HUES64 (cell line): Measurements from ENCODE around the gene CCDC74A.
"Not testable (repeated sequence)": the region's sequence is repeated elsewhere in the genome, so short reads cannot be mapped to it uniquely, and the experiment has no call there.

Source experiments
- H3K27ac ChIP-seq: 2 replicates; pipeline ENCODE4 v1.7.0; 2013; ENCODE audit warnings: low read depth, low read length, inconsistent platforms
- H3K27me3 ChIP-seq: 2 replicates; pipeline ENCODE4 v1.6.1; 2013; ENCODE audit warnings: mild to moderate bottlenecking, low read length; ENCODE audit not compliant: insufficient read depth
- H3K36me3 ChIP-seq: 2 replicates; pipeline ENCODE4 v1.6.1; 2013; ENCODE audit warnings: mild to moderate bottlenecking, low read length; ENCODE audit not compliant: insufficient read depth
- H3K4me1 ChIP-seq: 2 replicates; pipeline ENCODE4 v1.6.1; 2013; ENCODE audit warnings: mild to moderate bottlenecking, low read length, moderate library complexity; ENCODE audit not compliant: insufficient read depth
- H3K4me3 ChIP-seq: 2 replicates; pipeline ENCODE4 v1.5.1; 2013; ENCODE audit warnings: mild to moderate bottlenecking, low read length, moderate library complexity
- H3K9ac ChIP-seq: 2 replicates; pipeline ENCODE4 v1.6.1; 2013; ENCODE audit warnings: mild to moderate bottlenecking, low read depth, low read length
- H3K9me3 ChIP-seq: 2 replicates; pipeline ENCODE4 v1.6.1; 2013; ENCODE audit warnings: low read depth, low read length; ENCODE audit not compliant: insufficient read depth
- WGBS: fragments of 150-250, 120-280 bp; methylation state at CpG from one replicate; pipeline ENCODE4 v1.1.7; 2013; ENCODE audit warnings: missing lambda C conversion rate; 5-methylcytosine and 5-hydroxymethylcytosine counted together

Gene CCDC74A

DNA sequence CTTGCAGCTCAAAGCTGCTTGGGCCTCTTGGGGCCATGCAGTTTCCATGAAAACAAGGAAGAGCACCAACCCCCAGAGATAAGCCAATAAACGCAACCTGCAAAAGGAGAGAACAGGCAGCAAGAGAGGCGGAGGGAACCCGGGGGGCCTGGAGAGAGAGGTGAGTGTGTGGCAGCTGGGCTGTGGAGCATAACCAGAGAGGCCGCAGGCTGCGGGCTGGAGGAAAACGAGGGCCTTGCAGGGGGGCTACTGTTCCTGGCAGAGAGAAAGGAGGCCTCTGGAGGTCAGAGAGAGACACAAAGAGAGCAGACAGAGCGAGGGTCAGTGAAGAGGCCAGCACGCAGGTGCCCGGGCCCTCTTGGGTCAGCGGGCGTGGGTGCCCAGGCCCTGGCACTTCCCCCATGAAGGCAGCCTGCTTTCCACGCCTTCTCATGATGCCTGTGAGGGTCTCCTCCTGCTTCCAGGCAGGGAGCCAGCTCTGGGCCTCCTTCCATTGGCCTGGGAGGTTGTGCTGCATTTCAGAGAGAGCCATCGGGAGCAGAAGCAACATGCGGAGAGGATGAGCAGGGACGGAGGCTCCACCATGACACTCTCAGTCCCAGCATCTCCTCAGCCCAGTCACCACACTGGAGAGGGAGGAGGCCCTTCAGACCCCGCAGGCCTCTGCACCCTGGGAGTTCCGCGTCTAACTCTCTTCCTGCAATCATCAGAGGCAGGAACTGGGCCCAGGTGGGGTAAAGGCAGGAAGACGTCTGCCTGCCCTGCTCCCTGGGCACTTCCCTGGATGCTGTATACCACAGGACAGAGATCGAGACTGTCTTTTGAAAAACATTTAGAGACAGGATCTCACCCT lies 36.8 kb upstream of the CCDC74A start:
- not testable (repeated sequence) for H3K36me3 ChIP-seq, H3K27me3 ChIP-seq, H3K9me3 ChIP-seq, H3K27ac ChIP-seq, H3K4me1 ChIP-seq
- H3K4me3 ChIP-seq, result peak overlapping the region; percentile 70
- WGBS, result 62% methylated on average over 19 of the region's 20 CpGs
- peak overlapping the region; percentile 60 for H3K9ac ChIP-seq

DNA sequence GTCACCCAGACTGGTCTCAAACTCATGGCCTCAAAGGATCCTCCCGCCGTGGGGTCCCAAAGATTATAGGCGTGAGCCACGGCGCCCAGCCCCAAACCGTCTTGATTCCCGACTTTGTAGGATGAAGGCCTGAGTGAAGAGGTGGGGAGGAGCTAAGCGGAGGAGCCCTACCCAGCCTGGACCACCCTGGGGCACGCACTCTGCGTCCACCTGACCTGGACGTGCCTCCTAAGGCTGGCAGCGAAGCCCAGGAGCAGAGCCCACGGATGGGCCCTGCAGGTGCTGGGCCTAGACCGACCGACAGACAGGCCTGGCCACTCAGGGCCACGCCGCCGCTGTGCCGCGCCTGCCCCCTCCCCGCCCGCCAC lies 36.2 kb upstream of the CCDC74A start:
- Histone ChIP-seq H3K9ac (peak overlapping the region; percentile 60), H3K4me3 (peak overlapping the region; percentile 70)
- not testable (repeated sequence) for H3K9me3 ChIP-seq, H3K27ac ChIP-seq, H3K4me1 ChIP-seq, H3K36me3 ChIP-seq, H3K27me3 ChIP-seq
- 15% methylated on average over 12 of the region's 22 CpGs for WGBS

DNA sequence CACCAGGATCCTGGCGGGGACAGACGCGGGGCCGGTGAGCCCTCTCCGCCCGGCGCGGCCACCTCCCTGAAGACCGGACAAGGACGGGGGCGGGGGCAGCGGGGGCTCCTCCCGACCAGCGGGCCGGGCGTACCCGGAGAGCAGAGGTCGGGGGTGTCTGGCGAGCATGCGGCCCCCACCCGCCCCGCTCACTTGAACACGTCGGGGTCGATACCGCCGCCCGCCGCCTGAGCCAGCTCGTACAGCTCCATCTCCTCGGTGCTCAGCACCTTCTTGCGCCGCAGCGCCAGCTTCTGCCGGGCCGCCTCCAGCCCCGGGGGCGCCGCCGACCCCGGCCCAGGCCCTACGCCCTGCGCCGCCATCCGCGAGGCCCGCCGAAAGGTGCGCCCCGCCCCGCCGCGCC lies 35.7 kb upstream of the CCDC74A start, which contains the start of gene MZT2A:
MZT2A (minus strand) TSS at position 383 of the 403 bp plus-strand sequence; CDS start at position 362, 21 bp downstream.
- Histone ChIP-seq H3K9ac (peak within 1 kb of the TSS; percentile 89), H3K4me3 (peak within 1 kb of the TSS; percentile 70), H3K27ac (peak within 1 kb of the TSS; percentile 98)
- not testable (repeated sequence) for H3K4me1 ChIP-seq, H3K27me3 ChIP-seq, H3K9me3 ChIP-seq, H3K36me3 ChIP-seq
- under 1% methylated on average over 53 of the region's 53 CpGs for WGBS

DNA sequence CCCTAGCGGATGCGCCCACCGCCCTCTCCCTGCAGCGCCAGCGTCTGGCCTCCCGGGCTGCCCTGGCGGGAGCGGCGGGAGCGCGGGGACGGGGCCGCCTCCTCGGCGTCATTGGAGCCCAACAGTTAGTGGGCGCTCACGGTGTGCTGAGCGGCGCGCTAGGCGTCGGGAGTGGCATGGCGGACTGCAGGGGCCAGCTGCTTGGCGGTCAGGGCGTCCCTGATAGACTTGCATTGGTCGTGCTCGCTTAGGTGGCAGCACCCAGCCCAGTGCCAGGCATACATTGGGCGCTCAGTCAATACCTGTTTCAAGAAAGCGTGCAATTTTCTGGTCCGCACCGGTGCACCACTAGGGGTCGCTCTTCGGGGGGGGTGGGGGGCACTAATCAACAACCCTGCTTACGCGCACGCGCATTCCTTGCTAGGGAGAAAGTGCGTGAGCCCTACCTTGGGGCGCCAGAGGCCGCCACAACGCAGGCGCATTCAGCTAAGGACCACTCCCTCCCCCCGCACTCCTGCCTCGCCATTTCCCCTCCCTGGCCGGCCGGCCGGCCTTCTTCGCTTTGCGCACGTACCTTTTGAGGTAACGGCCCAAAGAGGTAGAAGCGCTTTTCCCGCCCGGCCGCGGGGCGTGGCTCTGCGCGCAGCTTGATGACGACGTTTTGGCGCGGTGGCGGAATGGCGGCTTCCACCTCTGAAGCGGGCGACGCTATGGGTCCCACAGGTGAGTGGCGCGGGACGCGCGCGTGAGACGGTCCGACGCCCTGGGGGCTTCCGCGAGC lies 35.1 kb upstream of the CCDC74A start:
- no peaks in the 10 kb centered on the region for H3K9me3 ChIP-seq
- peak overlapping the region; percentile 98 for H3K27ac ChIP-seq
- H3K9ac ChIP-seq, result peak overlapping the region; percentile 89
- no peaks in the 10 kb centered on the region for H3K4me1 ChIP-seq
- peak overlapping the region; percentile 70 for H3K4me3 ChIP-seq
- no peaks in the 10 kb centered on the region for H3K27me3 ChIP-seq
- H3K36me3 ChIP-seq, result peaks cover 14% of the 10 kb centered on the region
- under 1% methylated on average over 79 of the region's 79 CpGs for WGBS

DNA sequence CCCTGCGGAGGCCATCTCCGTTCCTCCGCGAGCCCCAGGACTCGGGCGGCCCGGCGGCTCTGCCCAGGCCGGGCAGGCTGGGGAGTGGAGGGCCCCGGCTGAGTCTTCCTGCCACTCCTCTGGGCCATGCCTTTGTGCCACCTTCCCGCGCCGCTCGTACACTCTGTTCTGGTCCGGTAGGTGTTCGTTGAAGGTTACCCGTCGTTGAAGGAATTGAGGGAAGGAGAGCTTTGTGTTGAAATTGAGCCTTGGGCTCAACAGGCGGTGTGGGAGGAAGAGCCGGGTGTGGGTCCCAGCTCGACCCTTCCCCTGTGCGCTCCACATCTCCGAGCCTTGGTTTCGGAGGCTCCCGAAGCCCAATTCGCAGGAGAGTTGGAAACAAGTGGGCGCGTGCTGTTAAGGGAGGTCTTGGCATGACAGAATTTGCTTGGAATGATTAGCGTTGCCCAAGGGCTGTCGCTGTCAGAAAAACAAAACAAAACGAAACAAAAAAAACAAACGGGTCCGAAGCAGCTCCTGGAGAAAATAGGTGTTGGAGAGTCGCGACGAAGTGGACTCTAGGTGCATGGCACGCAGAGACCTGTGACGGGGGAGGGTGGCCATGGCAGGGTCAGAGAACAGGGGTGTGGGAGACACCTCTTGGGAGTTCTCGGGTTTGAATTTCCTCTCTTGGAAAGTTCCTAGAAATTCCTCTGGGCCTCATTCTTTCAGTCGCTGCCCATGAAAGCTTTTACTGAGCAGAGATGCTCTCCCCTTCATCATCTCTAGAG lies 34.3 kb upstream of the CCDC74A start:
- peak overlapping the region; percentile 89 for H3K9ac ChIP-seq
- WGBS, result under 1% methylated on average over 40 of the region's 40 CpGs

DNA sequence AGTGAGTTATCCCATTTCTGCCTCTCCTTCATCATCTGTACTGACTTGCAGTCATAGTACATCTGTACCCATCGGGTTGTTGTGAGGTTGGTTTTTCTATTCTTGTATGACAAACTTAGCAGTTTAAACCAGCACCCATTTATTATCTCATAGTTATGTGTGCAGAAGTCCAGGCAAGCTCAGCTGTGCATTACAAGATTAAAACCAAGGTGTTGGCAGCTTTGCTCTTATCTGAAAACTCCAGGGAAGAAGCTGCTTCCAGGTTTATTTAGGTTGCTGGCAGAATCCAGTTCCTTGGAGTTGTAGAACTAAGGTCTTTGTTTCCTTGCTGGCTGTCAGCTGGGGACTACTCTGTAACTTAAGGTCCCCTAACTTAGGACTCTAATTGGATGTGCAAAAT lies 32.2 kb upstream of the CCDC74A start:
- not testable (repeated sequence) for H3K9ac ChIP-seq, H3K4me1 ChIP-seq, H3K4me3 ChIP-seq, H3K9me3 ChIP-seq, H3K27ac ChIP-seq, H3K27me3 ChIP-seq
- peaks cover 32% of the 10 kb centered on the region for H3K36me3 ChIP-seq
- WGBS, result no CpG with 5 or more reads among the region's 1 CpG

More for the DNA sequence above, 34.3 kb upstream of the CCDC74A start:
- Histone ChIP-seq H3K9me3 (no peaks in the 10 kb centered on the region), H3K27ac (peak overlapping the region; percentile 98), H3K4me1 (no peaks in the 10 kb centered on the region), H3K36me3 (peaks cover 21% of the 10 kb centered on the region), H3K27me3 (no peaks in the 10 kb centered on the region), H3K4me3 (peak overlapping the region; percentile 70)

DNA sequence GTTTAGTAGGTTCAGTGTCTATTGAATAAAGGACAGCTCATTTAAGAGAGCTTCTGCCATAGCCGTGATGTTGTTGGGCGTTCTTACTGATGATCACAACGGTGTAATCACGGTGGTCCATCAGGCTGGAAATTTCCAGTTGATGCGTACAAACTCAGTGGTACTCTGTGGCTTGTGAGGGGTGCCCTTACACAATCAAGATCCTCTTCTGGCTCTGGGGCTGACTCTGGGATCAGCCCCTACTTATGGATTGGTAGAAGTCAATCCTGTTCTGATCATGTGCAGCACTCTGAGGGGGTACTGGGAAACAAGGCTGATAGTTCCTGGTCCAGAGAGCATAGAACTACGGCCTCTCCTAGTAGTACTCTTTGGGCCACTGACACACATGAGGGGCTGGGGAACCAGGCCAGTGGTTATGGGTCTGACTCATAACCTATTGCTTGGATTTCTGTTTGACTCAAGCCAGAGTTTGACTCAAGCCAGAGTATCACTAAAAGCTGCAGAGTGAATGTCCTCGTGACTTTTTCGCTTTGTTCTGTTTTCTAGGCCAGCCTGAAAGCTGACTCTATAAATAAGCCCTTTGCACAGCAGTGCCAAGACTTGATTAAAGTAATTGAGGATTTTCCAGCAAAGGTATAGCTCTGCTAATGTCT lies 29.2 kb upstream of the CCDC74A start:
- H3K9me3 ChIP-seq, H3K9ac ChIP-seq, H3K4me3 ChIP-seq, H3K27me3 ChIP-seq, H3K27ac ChIP-seq, H3K4me1 ChIP-seq: not testable (repeated sequence)
- WGBS, result 97% methylated on average over 8 of the region's 8 CpGs
- H3K36me3 ChIP-seq, result peaks cover 59% of the 10 kb centered on the region

DNA sequence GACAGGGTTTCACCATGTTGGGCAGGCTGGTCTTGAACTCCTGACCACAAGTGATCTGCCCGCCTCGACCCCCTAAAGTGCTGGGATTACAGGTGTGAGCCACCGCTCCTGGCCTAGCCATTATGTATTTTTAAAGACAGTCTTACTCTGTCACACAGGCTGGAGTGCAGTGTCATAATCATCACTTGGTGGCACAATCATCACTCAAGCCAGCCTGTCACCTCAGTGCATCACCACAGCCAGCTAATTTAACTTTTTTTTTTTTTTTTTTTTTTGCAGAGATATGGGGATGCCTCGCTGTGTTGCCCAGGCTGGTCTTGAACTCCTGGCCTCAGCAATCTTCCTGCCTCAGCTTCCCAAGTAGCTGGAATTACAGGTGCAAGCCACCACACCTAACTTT lies 24.1 kb upstream of the CCDC74A start:
- 96% methylated on average over 4 of the region's 4 CpGs for WGBS
- H3K9me3 ChIP-seq, H3K27ac ChIP-seq, H3K4me3 ChIP-seq, H3K27me3 ChIP-seq, H3K9ac ChIP-seq, H3K4me1 ChIP-seq: not testable (repeated sequence)
- H3K36me3 ChIP-seq, result peaks cover 93% of the 10 kb centered on the region

DNA sequence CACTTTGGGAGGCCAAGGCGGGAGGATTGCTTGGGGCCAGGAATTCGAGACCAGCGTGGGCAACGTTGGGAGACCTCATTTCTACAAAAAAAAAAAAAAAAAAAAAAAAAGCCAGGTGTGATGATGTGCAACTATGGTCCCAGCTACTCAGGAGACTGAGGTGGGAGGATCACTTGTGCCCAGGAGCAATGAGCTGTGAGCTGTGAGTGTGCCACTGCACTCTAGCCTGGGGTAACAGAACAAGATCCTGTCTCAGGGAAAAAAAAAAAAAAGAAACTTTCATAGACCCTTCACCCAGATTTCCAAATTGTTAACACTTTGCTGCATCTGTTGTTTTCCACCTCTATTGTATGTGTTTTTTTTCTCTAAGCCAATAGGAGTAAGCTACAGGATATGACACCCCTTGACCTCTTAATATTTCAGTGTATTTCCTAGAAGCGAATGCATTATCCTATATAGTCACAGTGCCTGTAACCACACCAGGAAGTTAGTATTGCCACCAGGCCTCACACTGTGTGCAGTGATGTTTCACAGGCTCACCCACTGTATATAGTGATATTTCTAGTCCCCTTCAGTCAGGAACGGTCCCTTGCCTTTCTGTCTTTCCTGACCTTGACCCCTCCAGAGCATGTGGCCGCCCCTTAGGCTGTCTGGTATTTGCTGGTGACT lies 23.5 kb upstream of the CCDC74A start:
- WGBS, result 97% methylated on average over 4 of the region's 7 CpGs
- not testable (repeated sequence) for H3K4me1 ChIP-seq, H3K9me3 ChIP-seq, H3K4me3 ChIP-seq, H3K9ac ChIP-seq, H3K27me3 ChIP-seq, H3K27ac ChIP-seq
- H3K36me3 ChIP-seq, result peaks cover 93% of the 10 kb centered on the region

DNA sequence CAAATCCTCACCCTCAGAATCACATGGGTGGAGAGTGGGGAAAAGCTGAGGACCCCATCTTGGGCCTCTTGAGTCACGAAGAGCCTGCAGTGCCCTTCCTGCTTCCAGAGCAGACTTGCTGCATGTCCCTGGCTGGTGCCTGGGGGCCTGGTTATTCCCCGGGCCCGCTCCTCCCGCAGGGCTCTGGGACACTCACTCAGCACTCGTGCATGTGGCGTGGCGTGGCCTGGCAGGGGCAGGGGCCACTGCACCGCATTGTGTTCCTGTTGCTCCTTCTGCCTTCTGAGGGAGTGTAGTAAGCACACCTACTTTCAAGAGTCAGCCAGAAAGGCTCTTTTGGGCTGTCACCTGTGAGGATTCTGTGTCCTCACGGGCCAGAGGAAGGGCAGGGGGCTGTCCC lies 18.1 kb upstream of the CCDC74A start:
- peaks cover 77% of the 10 kb centered on the region for H3K36me3 ChIP-seq
- 97% methylated on average over 9 of the region's 9 CpGs for WGBS

More for the DNA sequence above, 18.1 kb upstream of the CCDC74A start:
- Histone ChIP-seq H3K27me3 (no peaks in the 10 kb centered on the region), H3K4me3 (no peak overlapping the region), H3K4me1 (no peaks in the 10 kb centered on the region), H3K9me3 (no peaks in the 10 kb centered on the region), H3K9ac (no peak overlapping the region), H3K27ac (no peak overlapping the region)
